ENCODE results near the gene PTPRN2.
"Not testable (repeated sequence)": the region's sequence is repeated elsewhere in the genome, so short reads cannot be mapped to it uniquely, and the experiment has no call there.

PTPRN2 gene

DNA sequence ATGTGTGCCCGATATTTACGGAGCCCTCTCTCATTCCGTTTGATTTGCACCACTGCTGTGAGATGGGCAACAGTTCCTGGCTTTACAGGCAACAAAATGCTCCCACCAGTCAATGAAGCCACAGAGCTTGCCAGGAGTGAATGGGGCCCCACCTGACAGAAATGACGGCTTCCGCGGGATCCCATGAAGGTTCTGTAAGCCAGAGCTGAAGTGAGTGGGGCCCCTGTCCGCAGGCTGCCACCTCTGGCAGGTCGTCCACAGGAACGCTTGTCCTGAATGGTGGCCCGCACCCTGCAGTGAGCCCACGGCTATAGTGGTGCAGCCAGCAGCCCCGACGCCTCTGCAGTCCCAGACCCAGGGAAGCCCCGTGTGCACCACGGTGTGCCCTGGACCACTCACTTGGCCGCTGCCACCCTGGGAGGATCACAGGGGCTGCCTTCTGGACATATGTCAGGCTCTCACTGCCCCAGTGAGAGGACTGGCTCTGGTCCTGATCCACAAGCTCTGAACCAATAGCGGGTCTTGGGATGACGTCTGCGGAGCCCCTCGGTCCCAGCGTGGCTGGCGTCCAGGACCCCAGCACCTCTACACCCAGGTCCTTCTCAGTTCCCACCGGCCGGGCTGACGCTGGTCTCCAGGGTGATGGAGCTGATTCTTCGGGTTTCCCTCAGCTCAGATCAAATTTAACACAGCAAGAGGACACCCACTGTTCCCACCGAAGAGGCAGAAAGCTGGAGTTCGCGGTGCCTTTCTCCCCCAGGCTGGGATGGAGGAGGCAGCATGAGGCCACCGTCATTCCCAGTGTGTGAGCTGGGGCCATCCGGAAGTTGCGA is 738.9 kb downstream of the PTPRN2 start:
- no peak for DNase-seq
- in situ Hi-C loops (cut with MboI; ENCODE audit: low pct_unique_long_range_greater_than_20kb, low sequenced_read_pairs), result no loop called here

DNA sequence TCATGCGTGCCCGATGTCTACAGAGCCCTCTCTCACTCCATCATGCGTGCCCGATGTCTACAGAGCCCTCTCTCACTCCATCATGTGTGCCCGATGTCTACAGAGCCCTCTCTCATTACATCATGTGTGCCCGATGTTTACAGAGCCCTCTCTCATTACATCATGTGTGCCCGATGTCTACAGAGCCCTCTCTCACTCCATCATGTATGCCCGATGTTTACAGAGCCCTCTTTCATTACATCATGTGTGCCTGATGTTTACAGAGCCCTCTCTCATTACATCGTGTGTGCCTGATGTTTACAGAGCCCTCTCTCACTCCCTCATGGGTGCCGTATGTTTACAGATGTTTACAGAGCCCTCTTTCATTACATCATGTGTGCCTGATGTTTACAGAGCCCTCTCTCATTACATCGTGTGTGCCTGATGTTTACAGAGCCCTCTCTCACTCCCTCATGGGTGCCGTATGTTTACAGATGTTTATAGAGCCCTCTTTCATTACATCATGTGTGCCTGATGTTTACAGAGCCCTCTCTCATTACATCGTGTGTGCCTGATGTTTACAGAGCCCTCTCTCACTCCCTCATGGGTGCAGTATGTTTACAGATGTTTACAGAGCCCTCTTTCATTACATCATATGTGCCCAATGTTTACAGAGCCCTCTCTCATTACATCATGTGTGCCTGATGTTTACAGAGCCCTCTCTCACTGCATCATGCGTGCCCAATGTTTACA is 739.7 kb downstream of the PTPRN2 start:
- in situ Hi-C loops (cut with MboI; ENCODE audit: low pct_unique_long_range_greater_than_20kb, low sequenced_read_pairs); DNase-seq: not testable (repeated sequence)

DNA sequence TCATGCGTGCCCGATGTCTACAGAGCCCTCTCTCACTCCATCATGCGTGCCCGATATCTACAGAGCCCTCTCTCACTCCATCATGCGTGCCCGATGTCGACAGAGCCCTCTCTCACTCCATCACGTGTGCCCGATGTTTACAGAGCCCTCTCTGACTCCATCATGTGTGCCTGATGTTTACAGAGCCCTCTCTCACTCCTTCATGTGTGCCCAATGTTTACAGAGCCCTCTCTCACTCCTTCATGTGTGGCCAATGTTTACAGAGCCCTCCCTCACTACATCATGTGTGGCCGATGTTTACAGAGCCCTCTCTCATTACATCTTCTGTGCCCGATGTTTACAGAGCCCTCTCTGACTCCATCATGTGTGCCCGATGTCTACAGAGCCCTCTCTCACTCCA is 740.9 kb downstream of the PTPRN2 start:
- in situ Hi-C loops (cut with MboI; ENCODE audit: low pct_unique_long_range_greater_than_20kb, low sequenced_read_pairs); DNase-seq: not testable (repeated sequence)

DNA sequence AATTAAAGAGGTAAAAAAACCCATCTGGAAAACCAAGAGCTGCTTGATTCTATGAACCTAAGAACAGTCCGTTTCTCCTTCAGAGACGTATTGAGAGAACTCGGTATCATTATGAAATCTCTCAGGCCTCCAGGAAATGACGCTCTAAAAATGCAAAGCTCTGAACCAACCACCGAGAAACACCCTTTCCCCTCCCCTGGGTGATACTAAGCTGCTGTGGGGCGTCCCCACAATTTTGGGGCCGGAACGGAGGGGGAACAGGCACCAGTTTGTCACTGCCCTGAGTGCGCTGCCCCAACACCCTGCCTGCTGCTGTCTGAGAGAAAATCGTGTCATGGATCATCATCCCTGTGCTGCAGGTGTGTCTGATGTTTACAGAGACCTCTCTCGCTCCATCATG is 741.4 kb downstream of the PTPRN2 start:
- in situ Hi-C loops (cut with MboI; ENCODE audit: low pct_unique_long_range_greater_than_20kb, low sequenced_read_pairs), result no loop called here
- no peak for DNase-seq

DNA sequence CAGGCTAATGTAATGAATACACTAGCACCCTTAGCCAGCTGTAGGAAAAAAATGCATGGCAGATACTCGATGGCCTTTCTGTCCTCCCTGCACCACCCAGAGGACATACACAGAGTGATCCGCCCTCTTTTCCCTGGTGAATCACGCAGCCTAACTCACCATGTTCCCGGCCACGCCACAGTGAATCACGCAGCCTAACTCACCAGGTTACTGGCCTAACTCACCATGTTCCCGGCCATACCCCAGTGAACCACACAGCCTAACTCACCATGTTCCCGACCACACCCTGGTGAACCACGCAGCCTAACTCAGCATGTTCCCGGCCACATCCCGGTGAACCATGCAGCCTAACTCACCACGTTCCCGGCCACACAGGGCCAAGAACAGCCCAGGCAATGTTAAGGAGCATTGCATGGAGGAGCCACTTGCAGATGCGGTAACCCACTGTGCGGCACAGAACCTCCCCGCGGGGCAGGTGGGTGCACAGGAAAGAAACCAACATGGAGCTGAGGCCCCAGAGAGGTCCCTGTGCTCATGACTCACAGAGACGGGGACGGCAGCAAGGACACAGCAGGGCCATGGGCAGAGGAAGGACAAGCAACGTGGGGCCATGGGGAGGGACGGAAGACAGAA is 742.3 kb downstream of the PTPRN2 start:
- in situ Hi-C loops (cut with MboI; ENCODE audit: low pct_unique_long_range_greater_than_20kb, low sequenced_read_pairs), result no loop called here
- no peak for DNase-seq

DNA sequence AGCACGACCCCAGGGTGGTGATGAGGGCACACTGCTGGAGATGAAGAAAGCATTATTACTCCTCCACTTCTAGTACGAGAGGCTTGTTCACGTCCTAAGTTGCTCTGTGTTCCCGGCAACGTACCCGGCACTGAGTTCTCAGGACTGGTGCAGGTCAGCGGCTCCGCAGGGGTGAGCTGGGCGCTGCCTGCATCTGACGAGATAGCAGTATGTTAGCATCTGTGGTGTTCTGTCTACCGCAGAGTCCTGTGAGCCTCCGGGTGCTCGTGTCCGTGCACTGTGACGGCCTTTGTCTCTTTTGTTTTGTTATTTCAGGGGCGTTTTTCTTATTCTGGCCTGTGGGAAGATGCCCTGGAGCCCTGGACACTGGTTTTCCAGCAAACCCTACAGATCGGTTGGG is 743.0 kb downstream of the PTPRN2 start:
- DNase-seq, result no peak
- in situ Hi-C loops (cut with MboI; ENCODE audit: low pct_unique_long_range_greater_than_20kb, low sequenced_read_pairs), result no loop called here

DNA sequence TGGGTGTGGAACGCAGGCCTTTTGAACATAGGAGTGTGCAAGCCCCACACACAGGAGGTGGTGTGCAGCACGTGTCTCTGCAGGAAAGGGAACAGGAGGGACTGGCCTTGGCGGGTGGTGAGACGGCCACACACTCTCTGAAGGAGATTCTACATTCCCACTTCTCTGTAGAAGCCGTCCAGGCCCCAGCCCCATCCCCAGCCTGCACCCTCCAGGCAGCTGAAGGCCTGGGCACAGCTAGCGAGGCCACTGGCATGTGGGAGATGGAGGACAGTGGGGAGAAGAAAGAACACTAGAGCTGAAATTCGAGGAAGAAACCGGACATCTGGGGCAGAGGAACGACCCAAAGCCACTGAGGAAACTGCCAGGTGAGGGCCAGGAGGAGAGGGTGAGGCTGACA is 743.5 kb downstream of the PTPRN2 start:
- DNase-seq, result no peak
- in situ Hi-C loops (cut with MboI; ENCODE audit: low pct_unique_long_range_greater_than_20kb, low sequenced_read_pairs), result no loop called here

DNA sequence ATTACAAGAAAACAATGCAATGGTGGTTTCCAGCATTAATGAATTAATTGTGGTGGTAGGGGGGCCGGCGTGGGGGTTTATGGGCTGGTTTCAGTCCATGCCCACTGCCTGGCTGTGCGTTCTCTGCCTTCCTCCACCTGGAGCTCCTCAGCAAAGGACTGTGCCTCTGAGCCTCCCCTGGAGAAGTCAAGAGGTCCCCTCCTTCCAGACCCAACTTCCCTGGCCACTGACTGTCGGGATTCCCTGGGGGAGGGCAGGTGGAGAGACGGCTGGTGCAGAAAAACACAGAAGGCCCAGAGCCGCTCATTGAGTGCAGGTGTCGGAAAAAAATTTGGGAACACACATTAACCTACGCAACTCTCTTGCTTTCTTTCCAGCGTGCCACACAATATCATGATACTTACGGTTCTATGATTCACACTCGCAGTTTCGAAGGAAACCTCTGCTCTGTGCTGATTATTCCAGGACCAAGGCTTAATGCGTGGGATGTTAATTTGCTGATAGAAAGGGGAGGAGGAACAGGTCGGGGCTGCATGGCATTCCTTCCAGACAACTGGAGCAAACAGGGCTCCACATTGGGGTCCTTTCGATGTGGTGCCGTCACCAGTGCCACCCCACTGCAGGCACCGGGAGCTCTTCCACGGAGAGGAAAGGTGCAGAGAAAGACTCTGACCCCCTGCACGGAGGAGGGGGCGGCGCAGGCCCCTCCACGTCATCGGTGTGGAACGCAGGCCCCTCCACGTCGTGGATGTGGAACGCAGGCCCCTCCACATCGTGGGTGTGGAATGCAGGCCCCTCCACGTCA is 744.1 kb downstream of the PTPRN2 start:
- DNase-seq, result no peak
- in situ Hi-C loops (cut with MboI; ENCODE audit: low pct_unique_long_range_greater_than_20kb, low sequenced_read_pairs), result no loop called here

DNA sequence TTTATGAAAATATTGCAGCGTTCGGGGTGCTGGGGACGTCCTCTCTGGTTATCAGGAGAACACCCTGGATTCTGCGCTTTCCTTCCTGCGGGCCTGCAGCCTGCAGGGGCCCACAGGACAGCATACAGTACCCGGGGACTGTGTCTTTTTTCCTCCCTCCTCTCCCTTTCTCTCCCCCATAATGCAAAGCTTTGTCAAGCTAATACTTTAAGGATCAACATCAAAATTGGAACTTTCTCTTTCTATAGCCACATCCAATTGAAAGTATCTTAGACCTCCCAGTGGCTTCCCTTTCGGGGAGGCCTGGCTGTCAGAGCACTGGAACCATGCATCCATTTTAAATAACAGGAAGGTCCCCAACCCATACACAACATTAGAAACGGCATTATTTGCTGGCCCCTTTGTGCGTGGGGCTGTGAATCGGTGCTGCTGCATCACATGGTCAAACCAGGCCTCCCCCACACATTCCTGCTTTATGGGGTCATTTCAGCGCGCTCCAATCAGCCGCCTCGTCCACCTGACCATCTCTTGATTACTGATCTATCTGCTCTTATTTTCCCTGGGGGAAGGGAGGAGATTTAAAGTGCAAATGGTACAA is 745.8 kb downstream of the PTPRN2 start:
- in situ Hi-C loops (cut with MboI; ENCODE audit: low pct_unique_long_range_greater_than_20kb, low sequenced_read_pairs), result no loop called here
- no peak for DNase-seq

DNA sequence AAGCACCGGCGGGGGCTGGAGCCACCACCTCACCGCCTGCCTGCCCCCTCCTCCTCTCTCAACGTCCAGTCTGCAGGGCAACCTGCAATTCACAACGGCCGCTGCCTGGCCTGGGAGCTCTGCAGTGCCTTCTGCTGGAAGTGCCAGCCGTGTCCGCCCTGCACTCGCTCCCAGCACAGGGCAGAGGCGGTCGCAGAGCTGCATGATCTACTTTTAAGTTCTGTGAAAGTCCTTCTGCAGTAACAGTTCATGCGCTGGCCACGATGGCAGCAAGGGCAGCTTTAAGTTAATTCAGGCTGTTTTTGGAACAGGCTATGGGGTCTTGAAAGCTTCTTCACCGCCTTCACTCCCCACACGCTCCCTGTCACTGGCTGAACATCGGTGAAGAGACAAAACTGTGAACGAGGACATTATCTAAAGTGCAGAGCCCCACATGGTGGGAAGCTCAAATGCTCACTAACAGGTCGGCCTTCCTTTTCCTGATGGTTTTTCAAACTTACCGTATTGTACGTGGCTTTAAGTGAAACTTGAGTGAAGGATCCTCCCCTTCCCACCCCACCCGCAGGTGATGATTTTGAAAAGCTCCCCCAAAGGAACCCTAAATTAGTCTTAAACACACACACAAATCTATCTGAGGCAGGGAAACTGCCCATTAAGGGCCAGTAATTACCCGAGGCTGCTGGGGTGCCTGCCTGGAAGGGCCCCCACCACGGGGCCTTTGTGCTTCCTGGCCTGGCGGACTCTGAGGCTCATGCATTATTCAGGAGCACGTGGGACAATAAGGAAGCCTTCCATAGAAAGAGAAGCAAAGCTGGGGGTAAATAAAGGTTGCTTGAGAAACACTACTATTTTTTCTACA is 746.5 kb downstream of the PTPRN2 start:
- DNase-seq, result no peak
- in situ Hi-C loops (cut with MboI; ENCODE audit: low pct_unique_long_range_greater_than_20kb, low sequenced_read_pairs), result no loop called here

DNA sequence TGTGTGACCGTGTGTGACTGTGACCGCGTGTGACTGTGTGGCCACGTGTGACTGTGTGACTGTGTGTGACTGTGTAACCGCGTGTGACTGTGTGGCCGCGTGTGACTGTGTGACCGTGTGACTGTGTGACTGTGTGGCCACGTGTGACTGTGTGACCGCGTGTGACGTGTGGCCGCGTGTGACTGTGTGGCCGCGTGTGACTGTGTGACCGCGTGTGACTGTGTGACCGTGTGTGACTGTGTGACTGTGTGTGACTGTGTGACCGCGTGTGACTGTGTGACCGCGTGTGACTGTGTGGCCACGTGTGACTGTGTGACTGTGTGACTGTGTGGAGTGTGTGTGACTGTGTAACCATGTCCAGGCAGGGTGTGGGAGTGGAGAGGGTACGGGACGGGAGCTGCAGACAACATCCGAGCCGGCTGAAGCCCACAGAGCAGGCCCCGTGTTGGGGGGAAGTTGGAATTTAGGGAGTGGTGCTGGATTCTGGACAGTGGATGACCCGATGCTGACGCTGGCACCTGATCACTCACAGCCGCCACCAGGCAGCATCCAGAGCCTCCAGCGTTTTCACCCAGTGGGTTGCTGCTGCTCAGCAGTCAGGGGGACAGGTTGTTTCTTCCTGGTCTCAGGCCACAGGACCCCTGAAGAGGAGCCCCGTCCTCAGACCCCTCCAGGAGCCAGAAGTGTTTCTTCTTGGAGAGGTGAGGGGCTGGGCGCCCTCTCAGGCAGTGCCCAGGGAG is 747.3 kb downstream of the PTPRN2 start:
- in situ Hi-C loops (cut with MboI; ENCODE audit: low pct_unique_long_range_greater_than_20kb, low sequenced_read_pairs), result no loop called here
- no peak for DNase-seq

DNA sequence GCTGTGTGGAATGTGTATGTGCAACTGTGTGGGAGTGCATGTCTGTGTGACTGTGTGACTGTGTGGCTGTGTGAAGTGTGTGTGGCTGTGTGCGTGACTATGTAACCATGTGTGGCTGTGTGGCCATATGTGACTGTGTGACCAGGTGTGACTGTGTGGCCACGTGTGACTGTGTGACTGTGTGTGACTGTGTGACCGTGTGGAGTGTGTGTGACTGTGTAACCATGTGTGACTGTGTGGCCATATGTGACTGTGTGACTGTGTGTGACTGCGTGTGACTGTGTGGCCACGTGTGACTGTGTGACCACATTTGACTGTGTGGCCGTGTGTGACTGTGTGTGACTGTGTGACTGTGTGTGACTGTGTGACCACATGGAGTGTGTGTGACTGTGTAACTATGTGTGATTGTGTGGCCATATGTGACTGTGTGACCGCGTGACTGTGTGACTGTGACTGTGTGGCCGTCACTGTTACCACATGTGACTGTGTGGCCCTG is 747.9 kb downstream of the PTPRN2 start:
- DNase-seq, result no peak
- in situ Hi-C loops (cut with MboI; ENCODE audit: low pct_unique_long_range_greater_than_20kb, low sequenced_read_pairs), result no loop called here

DNA sequence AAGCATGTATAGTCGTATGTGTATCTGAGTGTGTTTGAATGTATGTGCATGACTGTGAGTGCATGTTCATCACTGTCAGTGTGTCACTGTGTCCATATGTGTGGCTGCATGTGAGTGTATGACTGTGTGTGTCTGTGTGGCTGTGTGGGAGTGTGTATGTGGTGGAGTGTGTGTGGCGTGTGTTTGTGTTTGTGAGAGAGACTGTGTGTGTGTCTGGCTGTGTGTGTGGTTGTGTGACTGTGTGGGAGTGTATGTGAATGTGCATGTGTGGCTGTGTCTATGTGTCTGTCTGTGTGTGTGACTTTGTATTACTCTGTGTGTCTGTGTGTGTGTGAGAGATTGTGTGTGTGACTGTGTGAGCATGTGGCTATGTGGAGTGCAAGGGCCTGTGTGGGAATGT is 748.4 kb downstream of the PTPRN2 start:
- in situ Hi-C loops (cut with MboI; ENCODE audit: low pct_unique_long_range_greater_than_20kb, low sequenced_read_pairs), result no loop called here
- DNase-seq, result no peak

DNA sequence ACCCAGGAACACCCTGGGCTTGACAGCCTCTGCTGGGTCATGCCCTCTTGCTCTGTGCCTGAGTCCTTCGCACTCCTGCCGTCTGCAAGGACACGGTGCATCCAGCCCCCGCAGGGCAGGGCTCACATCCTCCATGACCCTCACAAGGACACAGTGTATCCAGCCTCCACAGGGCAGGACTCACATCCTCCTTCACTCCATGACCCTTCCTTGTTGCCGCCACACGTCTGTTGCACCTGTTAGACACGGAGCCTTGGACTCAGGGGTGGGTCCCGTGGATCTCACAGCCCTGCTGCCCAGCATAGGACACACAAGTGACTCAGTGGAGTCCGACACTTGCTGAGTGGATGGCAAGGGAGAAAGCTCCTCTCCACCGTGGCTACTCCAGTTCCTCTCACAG is 750.1 kb downstream of the PTPRN2 start:
- no peak for DNase-seq
- in situ Hi-C loops (cut with MboI; ENCODE audit: low pct_unique_long_range_greater_than_20kb, low sequenced_read_pairs), result no loop called here

DNA sequence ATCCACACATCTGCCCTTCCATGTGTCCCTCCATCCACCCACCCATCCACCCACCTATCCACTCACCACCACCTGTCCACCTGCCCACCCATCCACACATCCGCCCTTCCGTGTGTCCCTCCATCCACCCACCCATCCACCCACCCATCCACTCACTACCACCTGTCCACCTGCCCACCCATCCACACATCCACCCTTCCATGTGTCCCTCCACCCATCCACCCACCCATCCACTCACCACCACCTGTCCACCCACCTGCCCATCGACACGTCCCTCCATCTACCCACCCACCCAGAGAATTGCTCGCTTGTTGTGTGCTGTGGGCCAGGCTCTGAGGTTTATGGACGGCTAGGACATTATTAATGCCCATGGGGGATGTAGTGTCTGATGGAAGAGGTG is 750.6 kb downstream of the PTPRN2 start:
- in situ Hi-C loops (cut with MboI; ENCODE audit: low pct_unique_long_range_greater_than_20kb, low sequenced_read_pairs), result no loop called here

DNA sequence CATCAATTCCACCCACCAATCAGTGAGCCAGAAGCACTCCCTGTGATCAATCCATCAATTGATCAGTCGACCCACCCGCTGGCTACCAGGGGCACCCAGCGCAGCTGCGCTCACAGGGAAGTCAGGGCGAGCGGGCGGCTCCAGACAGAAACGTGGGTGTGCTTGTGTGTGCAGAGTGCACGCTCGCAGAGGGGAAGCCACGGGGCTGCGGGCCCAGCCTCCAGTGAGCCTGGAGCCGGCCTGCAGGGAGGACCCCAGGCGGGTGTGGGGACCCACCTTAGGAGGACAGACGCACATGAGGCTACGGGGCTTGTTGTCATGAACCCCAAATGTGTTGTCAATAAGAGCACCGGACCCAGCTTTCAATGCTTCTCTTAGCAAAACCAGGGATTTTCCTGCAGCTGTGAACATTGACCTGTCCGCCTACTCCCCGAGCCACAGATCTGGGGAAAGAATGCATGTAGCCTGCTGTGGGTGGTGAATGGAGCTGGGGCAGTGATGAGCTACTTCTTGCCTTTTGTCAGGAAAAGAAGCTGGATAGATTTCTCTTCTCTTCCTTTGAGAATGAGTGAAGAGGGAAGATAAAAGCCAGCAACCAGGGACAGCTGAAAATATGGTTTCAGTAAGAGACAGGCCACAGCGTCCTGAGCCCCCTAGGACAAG is 753.0 kb downstream of the PTPRN2 start:
- DNase-seq, result no peak
- in situ Hi-C loops (cut with MboI; ENCODE audit: low pct_unique_long_range_greater_than_20kb, low sequenced_read_pairs), result no loop called here

More for the DNA sequence above, 750.6 kb downstream of the PTPRN2 start:
- no peak for DNase-seq
